COLO829 (cell line): Measurements from ENCODE around the gene SLAMF8.

Experiments
- DNase-seq: peaks from one replicate; pipeline ENCODE4 v3.0.0; 2012; ENCODE audit warnings: low spot score

The SLAMF8 gene

DNA sequence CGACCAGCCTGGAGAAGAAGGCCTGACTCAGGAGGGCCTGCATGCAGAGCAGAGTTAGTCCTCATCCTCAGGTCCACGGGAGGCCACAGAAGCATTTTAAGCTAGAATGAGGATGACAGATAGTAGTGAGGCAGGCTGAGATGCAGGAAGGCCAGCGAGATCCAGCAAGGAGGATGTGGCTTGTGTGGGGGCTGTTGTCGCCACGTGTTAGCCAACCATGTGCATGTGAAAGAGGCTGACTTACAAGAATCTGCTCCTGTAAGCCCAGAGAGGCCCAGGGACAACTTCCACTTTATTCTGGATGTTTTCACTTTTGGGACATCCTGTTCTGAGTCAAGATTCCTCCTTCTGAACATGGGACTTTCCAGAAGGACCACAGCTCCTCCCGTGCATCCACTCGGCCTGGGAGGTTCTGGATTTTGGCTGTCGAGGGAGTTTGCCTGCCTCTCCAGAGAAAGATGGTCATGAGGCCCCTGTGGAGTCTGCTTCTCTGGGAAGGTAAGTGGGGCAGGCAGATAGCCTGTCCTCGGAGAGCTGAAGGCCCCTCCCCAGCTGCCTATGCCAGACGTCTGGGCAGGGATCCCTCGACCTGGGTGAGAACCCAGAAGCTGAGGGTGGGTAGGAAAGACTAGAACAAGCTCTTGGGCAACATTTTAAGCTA, at the start of gene SLAMF8:
SLAMF8 (plus strand) TSS at position 433 of the 661 bp plus-strand sequence; CDS start at position 459, 26 bp downstream.
- DNase-seq = no peak

DNA sequence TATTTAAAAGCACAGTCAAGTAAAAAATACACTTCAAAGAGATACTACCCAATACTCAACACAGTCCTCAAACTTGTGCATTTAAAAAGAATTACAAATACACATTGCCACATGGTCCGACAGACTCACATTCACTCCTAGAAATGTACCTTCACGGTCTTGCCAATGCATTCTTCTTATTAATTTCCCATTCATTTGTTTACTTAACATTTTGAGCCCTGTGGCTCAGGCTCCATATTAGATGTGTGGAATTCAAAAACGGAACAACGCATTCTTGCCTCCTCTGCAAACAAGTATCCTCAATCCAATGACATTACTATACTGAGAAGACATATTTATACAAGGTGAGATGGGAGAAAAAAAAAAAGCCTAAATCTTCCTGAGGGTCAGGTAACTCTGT, 48.4 kb upstream of the SLAMF8 start:
- DNase-seq = no peak

DNA sequence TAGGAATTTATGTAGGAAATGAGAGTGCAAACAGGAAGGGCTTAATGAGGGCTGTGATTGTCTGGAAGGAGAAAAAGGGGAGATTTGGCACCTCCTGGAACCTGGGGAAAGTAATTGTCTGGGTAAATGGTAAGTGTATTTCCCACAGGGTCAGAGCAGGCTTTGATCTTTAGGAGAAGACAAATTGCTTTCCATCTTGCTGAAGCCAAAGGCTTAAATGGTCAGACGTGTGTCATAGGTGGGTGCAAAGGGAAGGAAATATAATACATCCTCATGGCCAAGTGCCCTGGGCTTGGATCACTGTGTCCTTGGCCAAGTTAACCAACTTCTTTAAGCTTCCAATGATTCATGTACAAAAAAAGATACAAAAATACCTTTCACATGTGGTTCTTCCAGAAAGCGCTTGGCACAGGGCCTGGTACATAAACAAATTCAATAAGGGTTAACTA, 47.2 kb upstream of the SLAMF8 start:
- DNase-seq = no peak

DNA sequence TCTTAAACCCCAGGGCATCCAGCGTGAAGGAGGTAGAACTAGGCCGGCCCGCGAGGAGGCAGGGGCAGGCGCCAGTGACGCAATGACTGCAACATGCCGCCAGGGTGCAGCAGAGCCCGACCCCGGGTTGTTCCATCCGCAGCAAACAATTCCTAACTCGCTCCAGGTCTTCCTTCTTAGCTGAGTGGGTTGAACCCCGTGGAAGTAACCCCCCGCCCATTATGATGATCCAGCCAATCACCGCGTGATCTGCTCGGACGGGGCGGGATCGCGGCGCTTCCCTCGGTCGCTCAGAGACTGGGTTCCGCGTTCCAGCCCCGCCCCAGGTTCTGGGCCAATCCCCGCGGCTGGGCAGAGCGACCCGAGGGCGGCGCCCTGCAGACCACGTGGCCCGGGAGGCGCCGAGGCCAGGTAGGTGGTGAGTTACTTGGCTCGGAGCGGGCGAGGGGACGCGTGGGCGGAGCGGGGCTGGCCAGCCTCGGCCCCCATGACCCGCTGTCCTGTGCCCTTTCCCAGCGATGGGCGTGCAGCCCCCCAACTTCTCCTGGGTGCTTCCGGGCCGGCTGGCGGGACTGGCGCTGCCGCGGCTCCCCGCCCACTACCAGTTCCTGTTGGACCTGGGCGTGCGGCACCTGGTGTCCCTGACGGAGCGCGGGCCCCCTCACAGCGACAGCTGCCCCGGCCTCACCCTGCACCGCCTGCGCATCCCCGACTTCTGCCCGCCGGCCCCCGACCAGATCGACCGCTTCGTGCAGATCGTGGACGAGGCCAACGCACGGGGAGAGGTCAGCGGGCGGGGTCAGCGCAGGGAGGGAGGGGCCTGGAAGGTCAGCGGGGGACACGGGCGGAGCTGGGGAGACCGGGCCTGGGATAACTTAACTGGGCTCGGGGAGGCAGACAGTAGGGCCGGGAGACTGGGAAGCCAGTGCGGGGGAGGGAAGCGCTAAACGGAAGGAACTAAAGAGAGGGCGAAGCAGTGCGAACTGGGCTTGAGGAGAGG, 45.8 kb upstream of the SLAMF8 start, which contains the start of gene DUSP23:
DUSP23 (plus strand) TSS at position 380 of the 1,000 bp plus-strand sequence; CDS start at position 519, 139 bp downstream.
- peak; percentile 99 for DNase-seq

DNA sequence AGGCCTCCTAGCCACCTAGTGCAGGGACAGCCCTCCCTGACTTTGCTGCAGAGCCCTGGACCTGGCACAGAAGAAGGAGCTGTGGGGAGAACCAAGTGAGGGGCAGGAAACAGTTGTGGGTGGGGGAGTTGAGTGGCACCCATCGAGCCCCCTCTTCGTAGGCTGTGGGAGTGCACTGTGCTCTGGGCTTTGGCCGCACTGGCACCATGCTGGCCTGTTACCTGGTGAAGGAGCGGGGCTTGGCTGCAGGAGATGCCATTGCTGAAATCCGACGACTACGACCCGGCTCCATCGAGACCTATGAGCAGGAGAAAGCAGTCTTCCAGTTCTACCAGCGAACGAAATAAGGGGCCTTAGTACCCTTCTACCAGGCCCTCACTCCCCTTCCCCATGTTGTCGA, 44.7 kb upstream of the SLAMF8 start:
- no peak for DNase-seq

DNA sequence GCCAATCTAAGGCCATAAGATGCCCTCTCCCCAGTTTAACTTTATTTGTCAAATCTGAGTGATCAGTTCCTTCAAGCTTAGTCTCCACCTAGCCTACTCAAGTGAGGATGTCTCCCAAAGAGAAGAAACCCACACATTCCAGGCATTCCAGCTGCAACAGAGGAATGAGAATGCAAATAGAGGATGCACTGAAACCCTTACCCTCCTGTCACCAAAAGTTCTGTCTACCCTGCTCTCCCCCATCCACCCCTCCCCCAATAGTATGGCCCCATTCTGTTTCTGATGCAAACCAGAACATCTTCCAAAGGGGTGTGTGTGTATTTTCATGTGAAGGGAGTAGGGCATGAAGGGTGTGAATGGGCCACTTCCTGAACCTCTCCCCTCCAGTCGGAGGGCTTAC, 42.9 kb upstream of the SLAMF8 start:
- no peak for DNase-seq

DNA sequence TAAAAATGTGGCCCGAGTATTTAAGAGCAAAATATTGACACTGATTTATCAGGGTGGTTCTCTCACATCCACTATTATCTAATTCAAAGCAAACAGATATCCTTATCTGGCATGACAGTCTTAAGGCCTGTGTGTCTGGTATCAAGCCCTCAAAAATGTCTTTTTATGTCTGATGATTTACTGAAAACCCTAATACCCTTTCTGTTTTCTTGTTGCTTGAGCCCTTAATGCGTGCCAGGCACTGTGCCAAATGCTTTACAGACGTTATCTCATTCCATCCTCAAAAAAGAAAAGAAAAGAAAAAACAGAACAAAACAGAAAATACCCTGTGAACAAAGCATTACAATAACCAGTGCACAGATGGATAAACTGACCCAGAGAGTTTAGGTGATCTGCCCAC, 40.2 kb upstream of the SLAMF8 start:
- no peak for DNase-seq

DNA sequence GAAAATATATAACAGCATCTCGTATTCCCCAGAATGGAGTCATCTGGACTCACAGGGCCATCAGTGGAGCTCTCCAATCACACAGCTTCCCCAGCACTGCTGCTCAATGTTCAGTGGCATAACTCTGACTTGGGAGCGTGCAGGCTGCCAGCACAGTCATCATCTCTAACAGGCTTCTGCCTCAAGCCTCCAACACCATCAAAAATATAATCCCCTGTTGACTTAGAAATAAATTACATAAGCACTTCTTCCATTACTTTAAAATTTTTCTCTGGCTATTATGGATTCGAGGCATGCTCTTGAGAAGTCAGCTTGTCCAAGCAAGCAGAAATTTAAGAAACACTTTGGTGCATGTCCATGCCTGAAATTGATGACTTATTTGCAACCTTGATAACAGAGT, 39.7 kb upstream of the SLAMF8 start:
- DNase-seq = no peak

DNA sequence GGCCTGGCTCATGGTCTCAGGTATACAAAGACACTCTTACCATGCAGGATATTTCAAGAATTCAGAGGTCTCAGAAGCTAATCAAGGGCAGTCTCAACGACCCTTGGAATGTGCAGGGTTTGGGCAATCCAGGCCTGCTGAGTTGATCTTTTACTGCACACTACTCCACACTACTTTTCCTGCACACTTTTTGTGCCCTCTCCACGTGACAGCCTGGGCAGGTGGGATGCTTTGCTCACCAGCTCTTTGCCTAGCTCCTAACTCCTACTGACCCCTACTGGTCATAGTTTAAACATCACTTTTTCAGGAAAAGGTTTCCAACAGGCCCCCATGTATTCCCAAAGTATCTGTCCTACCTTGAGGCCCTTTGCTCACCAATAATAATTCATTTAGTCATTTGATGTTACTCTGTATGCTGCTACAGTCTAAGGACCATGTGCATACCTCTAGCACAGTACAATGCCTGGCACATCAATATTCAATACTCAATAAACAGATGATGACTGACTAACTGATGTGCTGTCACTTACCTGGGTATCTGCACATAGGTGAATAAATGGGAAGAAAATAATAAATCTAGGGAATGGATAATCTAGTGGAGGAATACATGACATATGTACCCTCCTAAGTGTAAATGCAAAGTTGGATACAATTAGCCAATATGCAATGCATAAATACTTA, 36.3 kb upstream of the SLAMF8 start:
- peak; percentile 63 for DNase-seq

DNA sequence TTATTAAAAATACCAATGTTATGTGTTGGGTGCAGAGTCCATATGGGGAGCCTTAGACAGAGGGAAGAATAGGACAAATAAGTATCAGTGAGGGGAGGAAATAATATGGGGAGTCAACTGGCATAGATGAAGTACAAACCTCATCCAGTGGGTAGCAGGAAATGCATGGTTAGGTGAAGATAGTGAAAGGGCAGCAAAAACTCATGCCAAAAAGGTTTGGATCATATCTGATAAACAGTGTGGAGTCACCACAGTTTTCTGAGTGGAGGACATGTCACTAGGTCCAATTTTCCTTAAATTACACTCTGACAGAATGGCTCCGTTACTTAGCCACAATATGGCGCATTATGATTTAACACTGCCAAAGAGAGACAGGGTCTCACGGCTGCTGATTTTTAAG, 35.6 kb upstream of the SLAMF8 start:
- DNase-seq = no peak

DNA sequence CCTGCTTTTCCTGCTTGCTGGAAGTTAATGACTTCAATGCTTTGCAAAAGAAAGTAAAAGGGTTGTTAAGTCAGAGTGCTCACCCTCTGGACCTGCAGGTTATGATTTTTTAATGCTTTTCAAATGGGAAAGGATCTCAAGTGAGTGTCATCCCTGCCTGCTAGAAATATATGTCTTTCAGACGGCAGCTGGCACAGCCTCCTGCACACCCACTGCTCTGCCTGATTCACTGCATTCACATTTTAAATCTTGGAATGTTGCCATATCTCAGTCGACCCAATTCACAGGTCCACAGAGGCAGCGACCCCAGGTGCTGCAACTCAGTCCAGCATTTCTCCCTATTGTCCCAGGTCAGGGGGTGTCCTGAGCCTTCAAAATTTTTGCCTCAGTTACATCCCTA, 35.2 kb upstream of the SLAMF8 start:
- DNase-seq = no peak

DNA sequence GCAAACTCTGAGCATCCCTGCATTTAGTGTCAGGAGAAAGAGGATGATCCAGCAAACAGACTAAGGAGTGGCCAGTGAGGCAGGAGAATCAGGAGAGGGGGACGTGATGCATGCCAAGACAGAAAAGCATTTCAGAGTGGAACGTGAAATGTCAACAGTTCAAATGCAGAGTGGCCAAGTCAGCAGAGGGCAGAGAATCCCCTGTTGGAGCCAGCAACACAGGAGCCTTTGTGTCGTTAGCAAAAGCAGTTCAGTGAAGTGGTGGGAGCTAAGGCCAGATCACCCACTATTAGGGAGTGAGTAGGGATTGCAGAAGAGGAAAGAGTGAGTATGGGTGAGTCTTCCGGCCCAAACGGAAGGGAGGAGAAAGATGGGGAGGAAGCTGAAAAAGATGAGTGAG, 31.1 kb upstream of the SLAMF8 start:
- DNase-seq = peak; percentile 92

DNA sequence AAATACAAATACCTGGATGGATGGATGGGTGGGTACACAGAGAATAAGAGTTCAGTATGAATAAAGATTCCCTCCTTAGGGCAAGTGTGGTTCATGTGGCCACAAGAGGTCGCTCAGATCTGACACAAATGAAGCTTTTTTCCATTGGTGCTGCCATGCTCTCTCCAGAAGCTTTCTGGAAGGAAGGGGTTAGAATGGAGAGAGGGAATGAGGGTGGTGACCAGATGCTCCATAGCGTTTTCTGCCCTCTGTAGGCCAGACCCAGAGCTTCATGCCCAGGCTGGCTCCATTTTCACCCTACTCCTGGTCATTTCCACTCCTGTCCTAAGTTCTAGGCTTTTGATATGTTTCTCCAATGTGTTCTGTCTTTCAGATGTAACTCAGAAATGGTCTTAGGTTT, 27.8 kb upstream of the SLAMF8 start:
- peak; percentile 96 for DNase-seq

DNA sequence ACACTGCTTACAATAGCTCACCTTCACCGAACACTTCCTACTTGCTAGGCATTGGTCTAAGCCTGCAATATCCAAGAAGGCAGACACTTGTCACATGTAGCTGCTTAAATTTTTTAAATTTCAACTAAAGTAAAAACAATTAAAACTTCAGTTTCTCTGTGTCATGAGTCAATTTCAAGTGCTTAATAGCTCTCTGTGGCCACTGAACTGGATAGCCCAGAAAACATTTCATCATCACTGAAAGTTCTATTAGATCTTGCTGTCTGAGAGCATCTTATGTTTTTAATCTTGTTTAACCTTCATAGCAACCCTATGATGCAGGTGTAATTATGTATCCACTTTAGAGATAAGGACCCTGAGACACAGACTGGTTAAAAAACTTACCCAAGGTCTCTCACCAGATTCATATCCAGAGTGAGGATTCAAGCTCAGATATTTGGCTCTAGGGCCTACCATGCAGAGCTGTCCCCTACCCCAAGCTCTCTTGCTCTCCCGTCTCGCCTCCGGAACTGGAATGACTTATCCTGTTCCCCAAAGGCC, 27.2 kb upstream of the SLAMF8 start:
- no peak for DNase-seq

DNA sequence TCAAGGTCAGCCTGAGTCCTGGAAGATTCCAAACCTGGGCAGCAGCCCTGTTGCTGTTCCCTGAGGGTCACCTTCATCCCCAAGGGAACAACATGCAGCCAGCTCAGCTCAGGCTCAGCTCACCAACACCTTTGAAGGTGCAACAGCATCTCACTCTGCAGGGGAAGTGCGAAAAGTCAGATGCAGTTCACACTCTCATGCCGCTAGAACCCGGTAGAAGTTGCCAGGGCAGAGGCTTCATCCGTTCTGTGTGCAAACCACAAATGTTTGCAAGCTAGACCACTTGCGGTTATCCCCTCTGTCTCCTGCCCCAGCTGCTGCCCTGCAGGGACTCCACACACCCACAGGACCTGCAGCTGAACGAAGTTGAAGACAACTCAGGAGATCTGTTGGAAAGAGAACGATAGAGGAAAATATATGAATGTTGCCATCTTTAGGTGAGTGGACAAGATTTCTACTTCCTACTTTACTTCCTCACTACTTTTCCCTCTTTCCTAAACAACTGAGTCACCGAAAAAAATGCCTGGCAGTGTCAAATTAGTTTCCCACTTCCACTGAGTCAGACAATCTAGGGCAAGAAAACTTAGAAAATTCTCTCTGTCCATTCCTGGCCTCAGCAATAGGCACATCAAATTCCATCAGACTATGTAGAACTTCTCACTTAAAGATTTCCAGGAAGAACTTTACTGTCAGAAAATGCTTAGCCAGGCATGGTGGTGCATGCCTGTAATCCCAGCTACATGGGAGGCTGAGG, 26.3 kb upstream of the SLAMF8 start:
- DNase-seq = no peak

DNA sequence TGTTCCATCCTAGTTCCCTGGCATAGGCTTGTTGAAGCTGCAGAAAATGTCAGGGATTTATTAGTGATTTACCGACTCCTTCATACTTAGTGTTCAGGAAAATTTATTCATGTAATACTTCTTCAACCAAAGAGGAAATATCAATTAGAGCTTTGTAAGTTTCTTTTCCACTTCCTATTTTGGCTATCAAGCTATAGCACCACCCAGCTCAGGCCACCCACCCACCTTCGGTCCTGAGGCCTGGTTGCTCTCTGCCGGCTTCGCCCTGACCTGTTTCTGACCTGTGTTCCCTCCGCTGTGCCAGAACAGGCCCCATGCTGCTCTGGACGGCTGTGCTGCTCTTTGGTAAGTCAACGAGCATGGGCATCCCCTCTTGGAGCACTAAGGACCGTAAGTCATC, 24.6 kb upstream of the SLAMF8 start, which contains the start of gene FCRL6:
FCRL6 (plus strand) TSS at position 250 of the 400 bp plus-strand sequence; CDS start at position 315, 65 bp downstream.
- no peak for DNase-seq

DNA sequence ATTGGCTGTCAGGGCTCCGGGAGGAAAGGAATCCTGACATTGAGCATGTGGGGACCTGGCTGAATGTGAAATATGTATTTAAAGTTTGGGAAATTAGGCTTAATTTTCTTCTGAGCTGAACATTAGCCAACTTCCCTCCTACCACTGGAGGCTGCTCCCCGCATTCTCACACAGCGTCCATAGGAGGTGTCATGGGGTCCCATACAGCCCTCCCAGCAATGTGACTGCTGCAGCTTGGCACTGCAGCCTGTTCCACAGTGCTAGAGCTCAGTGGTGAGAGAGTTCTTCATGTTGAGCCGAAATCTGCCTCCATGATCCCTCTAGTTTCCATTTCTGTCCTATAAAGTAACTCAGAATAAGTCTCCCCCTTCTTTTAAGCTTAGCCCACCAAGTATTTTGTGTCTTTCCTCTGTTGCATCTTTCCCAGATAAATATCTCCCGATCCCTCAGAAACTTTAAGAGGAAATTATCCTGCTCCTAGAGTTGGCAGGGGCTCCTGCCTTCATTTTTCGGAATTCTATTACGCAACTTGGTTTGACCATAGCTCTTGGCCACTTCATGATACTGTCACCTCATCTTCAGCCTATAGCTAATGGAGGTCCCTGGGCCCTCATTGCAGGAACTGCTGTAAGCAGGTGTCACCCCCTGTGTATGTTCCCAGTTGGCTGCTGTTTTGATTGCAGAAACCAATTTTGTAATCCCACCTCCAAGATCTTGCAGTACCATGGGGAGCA, 22.6 kb upstream of the SLAMF8 start:
- no peak for DNase-seq

DNA sequence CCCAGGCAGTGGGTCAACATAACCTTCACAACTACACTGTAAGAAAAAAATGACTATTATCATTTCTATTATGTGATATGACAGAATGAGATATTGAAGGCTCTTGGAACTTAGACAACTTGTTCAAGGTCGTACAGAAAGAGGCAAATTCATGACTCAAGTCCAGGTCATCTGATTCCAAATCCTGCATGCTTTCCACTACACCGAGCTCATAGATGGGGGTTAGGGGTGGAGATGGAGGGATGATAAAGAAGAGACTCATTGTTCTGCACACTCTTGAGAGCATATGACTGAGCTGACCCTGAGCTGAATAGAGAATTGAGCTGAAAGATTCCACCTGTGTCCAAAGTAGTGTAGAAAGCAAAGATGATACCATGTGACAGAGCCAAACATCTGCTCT, 21.7 kb upstream of the SLAMF8 start:
- peak; percentile 92 for DNase-seq

DNA sequence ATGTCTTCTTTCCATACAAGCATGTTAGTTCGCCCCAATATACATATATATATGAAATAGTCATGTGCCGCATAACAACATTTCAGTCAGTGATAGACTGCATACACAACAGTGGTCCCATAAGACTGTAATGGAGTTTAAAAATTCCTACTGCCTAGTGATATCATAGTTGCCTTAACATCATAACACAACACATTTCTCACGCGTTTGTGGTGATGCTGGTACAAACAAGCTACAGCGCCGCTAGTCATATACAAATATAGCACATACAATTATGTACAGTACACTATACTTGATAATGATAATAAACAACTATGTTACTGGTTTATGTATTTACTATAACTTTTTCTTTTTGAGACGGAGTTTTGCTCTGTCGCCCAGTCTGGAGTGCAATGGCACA, 10.7 kb upstream of the SLAMF8 start:
- no peak for DNase-seq

DNA sequence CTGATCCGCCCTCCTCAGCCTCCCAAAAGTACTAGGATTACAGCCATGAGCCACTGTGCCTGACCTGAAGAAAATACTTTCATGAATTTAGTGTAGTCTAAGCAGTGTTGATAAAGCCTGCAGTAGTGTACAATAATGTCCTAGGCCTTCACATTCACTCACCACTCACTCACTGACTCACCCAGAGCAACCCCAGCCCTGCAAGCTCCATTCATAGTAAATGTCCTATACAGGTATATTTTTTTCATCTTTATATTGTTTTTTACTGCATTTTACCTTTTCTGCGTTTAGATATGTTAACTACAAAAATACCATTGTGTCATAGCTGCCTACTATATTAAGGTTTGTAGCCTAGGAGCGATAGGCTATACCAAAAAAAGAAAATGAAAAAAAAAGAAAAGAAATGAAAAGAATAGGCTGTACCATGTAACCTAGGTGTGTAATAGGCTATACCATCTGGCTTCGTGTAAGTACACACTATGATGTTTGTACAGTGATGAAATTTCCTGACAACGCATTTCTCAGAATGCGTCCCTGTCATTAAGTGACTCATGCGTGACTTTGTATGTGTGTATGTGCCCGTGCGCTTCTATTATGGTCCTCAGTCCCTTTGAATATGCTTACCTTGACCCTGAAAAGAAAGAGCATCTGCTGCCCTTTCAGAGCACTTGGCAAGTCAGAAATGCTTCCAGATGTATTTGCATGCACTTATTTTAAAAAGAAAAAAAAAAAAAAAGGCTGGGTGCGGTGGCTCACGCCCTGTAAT, 9.2 kb upstream of the SLAMF8 start:
- DNase-seq = no peak
